Neural cell (in vitro differentiated cells): Measurements from ENCODE around the gene MYL6B. TPM values are rescaled to one million over a fixed set of nuclear protein-coding genes. Genes with fewer than 3 reads are reported as not detected.

Source experiments
- H2AFZ ChIP-seq: fragments of 200-600, 300-800 bp; sonication (generic), shearing (Covaris generic); 2 replicates; pipeline ENCODE4 v1.6.0; 2014; ENCODE audit warnings: low read depth, mild to moderate bottlenecking, antibody characterized with exemption, low read length, moderate library complexity
- H3F3A ChIP-seq: fragments of 200-600 bp; shearing (Covaris generic); 2 replicates; pipeline ENCODE4 v1.6.1; 2016; ENCODE audit warnings: mild to moderate bottlenecking, moderate library complexity, mixed read lengths, antibody characterized with exemption, low read length; ENCODE audit not compliant: insufficient read depth, poor library complexity, severe bottlenecking
- H3K27ac ChIP-seq: fragments of 200-600, 300-800 bp; sonication (generic), shearing (Covaris generic); 2 replicates; pipeline ENCODE4 v1.5.1; 2014; ENCODE audit warnings: mild to moderate bottlenecking, low read length, moderate library complexity
- H3K27me3 ChIP-seq: fragments of 300-800, 200-600 bp; sonication (generic), shearing (Covaris generic); 2 replicates; pipeline ENCODE4 v1.6.0; 2014; ENCODE audit warnings: mild to moderate bottlenecking, low read depth, low read length, moderate library complexity; ENCODE audit not compliant: insufficient read depth
- H3K36me3 ChIP-seq: fragments of 300-800, 200-600 bp; sonication (generic), shearing (Covaris generic); 2 replicates; pipeline ENCODE4 v1.5.1; 2014; ENCODE audit warnings: mild to moderate bottlenecking, antibody characterized with exemption, low read length, moderate library complexity; ENCODE audit not compliant: insufficient read depth
- H3K4me2 ChIP-seq: fragments of 300-800, 200-600 bp; sonication (generic), shearing (Covaris generic); 2 replicates; pipeline ENCODE4 v1.6.0; 2014; ENCODE audit warnings: mild to moderate bottlenecking, low read length
- H3K4me3 ChIP-seq: fragments of 300-800, 200-600 bp; sonication (generic), shearing (Covaris generic); 2 replicates; pipeline ENCODE4 v1.5.1; 2014; ENCODE audit warnings: mild to moderate bottlenecking, low read length, moderate library complexity
- H3K79me2 ChIP-seq: fragments of 200-600 bp; shearing (Covaris generic); replicated peaks from 2 replicates; pipeline ENCODE4 v1.6.0; 2014; ENCODE audit warnings: mild to moderate bottlenecking, low read length, moderate library complexity; ENCODE audit not compliant: insufficient read depth
- H3K9ac ChIP-seq: fragments of 300-800, 200-600 bp; sonication (generic), shearing (Covaris generic); 2 replicates; pipeline ENCODE4 v1.6.1; 2016; ENCODE audit warnings: mild to moderate bottlenecking, low read length, mixed read lengths
- H3K9me2 ChIP-seq: fragments of 200-600 bp; shearing (Covaris generic); 2 replicates; pipeline ENCODE4 v1.6.1; 2016; ENCODE audit warnings: mild to moderate bottlenecking, low read length, mixed read lengths; ENCODE audit not compliant: insufficient read depth
- H3K9me3 ChIP-seq: fragments of 200-600, 300-800 bp; sonication (generic), shearing (Covaris generic); 2 replicates; pipeline ENCODE4 v1.6.1; 2016; ENCODE audit warnings: mild to moderate bottlenecking, mixed run types, low read length, moderate library complexity, mixed read lengths
- H4K20me1 ChIP-seq: fragments of 200-600 bp; shearing (Covaris generic); 2 replicates; pipeline ENCODE4 v1.6.1; 2016; ENCODE audit warnings: mild to moderate bottlenecking, mixed run types; ENCODE audit not compliant: insufficient read depth
- EP300 ChIP-seq: fragments of 450-650 bp; conservative IDR thresholded peaks from 2 replicates; pipeline ENCODE4 v1.6.1; 2014; ENCODE audit warnings: antibody characterized with exemption, mild to moderate bottlenecking, moderate library complexity; ENCODE audit not compliant: poor library complexity, severe bottlenecking
- EZH2 ChIP-seq: fragments of 200-600, 300-800 bp; shearing (Covaris generic), sonication (generic); IDR thresholded peaks from 2 replicates; pipeline ENCODE4 v1.6.1; 2014; ENCODE audit warnings: antibody characterized with exemption, low read length, borderline replicate concordance, mild to moderate bottlenecking; ENCODE audit not compliant: insufficient read depth, poor library complexity, severe bottlenecking
- MXI1 ChIP-seq: fragments of 450-650 bp; conservative IDR thresholded peaks from 2 replicates; pipeline ENCODE4 v1.6.1; 2014; ENCODE audit warnings: antibody characterized with exemption, mild to moderate bottlenecking; ENCODE audit not compliant: poor library complexity, severe bottlenecking
- POLR2AphosphoS5 ChIP-seq: IDR thresholded peaks from 2 replicates; pipeline ENCODE4 v1.6.1; 2012
- RAD21 ChIP-seq: fragments of 450-650 bp; conservative IDR thresholded peaks from 2 replicates; pipeline ENCODE4 v1.6.1; 2014; ENCODE audit warnings: antibody characterized with exemption, mild to moderate bottlenecking, moderate library complexity
- REST ChIP-seq: IDR thresholded peaks from 2 replicates; pipeline ENCODE4 v1.6.1; 2012; ENCODE audit warnings: borderline replicate concordance
- SMC3 ChIP-seq: fragments of 450-650 bp; conservative IDR thresholded peaks from 2 replicates; pipeline ENCODE4 v1.6.1; 2014; ENCODE audit warnings: antibody characterized with exemption, mild to moderate bottlenecking, moderate library complexity; ENCODE audit not compliant: poor library complexity
- TAF1 ChIP-seq: IDR thresholded peaks from 2 replicates; pipeline ENCODE4 v1.6.1; 2012; ENCODE audit warnings: low read depth
- polyA plus RNA-seq: library from polyadenylated mRNA; depleted of rRNA; stranded (reverse); fragments of >200 nt; gene quantifications from 2 replicates; pipeline ENCODE4 v1.2.3, GENCODE V29; 2014
- TF ChIP-seq, protein P1 (sequence below): fragments of 450-650 bp; IDR thresholded peaks from 2 replicates; pipeline ENCODE4 v1.5.1; 2014; ENCODE audit warnings: antibody characterized with exemption, mild to moderate bottlenecking, moderate library complexity; ENCODE audit not compliant: poor library complexity, severe bottlenecking

The MYL6B gene
- polyA plus RNA-seq, 1 donor from 2014 or later: 376 TPM

DNA sequence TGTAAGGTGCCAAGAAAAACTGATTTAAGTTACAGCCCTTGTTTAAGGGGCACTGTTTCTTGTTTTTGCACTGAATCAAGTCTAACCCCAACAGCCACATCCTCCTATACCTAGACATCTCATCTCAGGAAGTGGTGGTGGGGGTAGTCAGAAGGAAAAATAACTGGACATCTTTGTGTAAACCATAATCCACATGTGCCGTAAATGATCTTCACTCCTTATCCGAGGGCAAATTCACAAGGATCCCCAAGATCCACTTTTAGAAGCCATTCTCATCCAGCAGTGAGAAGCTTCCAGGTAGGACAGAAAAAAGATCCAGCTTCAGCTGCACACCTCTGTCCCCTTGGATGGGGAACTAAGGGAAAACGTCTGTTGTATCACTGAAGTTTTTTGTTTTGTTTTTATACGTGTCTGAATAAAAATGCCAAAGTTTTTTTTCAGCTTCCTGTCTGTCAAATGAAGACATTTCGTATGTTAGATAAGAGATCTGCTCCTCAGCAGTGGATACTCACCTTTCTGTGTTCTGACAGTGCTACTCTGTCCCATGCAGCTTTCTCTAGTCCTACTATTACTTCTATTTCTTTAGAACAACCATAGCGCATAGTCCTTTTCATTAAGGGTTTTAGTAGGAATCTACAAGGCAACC, 49.2 kb upstream of the MYL6B start:
- H3K9me2 ChIP-seq: no peaks in the 10 kb centered on the region
- no peaks in the 10 kb centered on the region for H3K27me3 ChIP-seq
- peak overlapping the region; percentile 86 for H3K9ac ChIP-seq
- peak overlapping the region; percentile 97 for H3K4me3 ChIP-seq
- TF ChIP-seq, protein P1, sequence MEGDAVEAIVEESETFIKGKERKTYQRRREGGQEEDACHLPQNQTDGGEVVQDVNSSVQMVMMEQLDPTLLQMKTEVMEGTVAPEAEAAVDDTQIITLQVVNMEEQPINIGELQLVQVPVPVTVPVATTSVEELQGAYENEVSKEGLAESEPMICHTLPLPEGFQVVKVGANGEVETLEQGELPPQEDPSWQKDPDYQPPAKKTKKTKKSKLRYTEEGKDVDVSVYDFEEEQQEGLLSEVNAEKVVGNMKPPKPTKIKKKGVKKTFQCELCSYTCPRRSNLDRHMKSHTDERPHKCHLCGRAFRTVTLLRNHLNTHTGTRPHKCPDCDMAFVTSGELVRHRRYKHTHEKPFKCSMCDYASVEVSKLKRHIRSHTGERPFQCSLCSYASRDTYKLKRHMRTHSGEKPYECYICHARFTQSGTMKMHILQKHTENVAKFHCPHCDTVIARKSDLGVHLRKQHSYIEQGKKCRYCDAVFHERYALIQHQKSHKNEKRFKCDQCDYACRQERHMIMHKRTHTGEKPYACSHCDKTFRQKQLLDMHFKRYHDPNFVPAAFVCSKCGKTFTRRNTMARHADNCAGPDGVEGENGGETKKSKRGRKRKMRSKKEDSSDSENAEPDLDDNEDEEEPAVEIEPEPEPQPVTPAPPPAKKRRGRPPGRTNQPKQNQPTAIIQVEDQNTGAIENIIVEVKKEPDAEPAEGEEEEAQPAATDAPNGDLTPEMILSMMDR: no peak
- no peak for TF ChIP-seq EP300
- no peak for TF ChIP-seq RAD21
- TF ChIP-seq SMC3: no peak
- no peak for TF ChIP-seq MXI1
- no peak for TF ChIP-seq REST
- no peak for TF ChIP-seq TAF1
- no peak for TF ChIP-seq POLR2AphosphoS5
- H3K79me2 ChIP-seq: peaks cover 24% of the 10 kb centered on the region
- no peaks in the 10 kb centered on the region for H4K20me1 ChIP-seq
- H3F3A ChIP-seq: no peaks in the 10 kb centered on the region
- H3K36me3 ChIP-seq: no peaks in the 10 kb centered on the region
- H2AFZ ChIP-seq: peak overlapping the region; percentile 35
- no peaks in the 10 kb centered on the region for H3K9me3 ChIP-seq
- peak overlapping the region; percentile 46 for H3K4me2 ChIP-seq
- H3K27ac ChIP-seq: peak overlapping the region; percentile 85

- H4K20me1 ChIP-seq: no peaks in the 10 kb centered on the region
- peak overlapping the region; percentile 85 for H3K27ac ChIP-seq
- peak overlapping the region; percentile 46 for H3K4me2 ChIP-seq
- peaks cover 24% of the 10 kb centered on the region for H3K79me2 ChIP-seq
- H3K9me3 ChIP-seq: no peaks in the 10 kb centered on the region
- H3K4me3 ChIP-seq: peak overlapping the region; percentile 97
- H2AFZ ChIP-seq: peak overlapping the region; percentile 35
- no peaks in the 10 kb centered on the region for H3K36me3 ChIP-seq
- H3K9ac ChIP-seq: peak overlapping the region; percentile 86
- H3F3A ChIP-seq: no peaks in the 10 kb centered on the region
- TF ChIP-seq MXI1 (no peak), EP300 (no peak), EZH2 (no peak), POLR2AphosphoS5 (no peak), SMC3 (no peak)
- H3K9me2 ChIP-seq: no peaks in the 10 kb centered on the region
- no peaks in the 10 kb centered on the region for H3K27me3 ChIP-seq
Observed at GRCh38 chr12:56103823-56104108, 48.6 kb upstream of the MYL6B start.
